Motor neuron (in vitro differentiated cells): ENCODE measurements around the gene MAN2B2. TPM values are rescaled to one million over a fixed set of nuclear protein-coding genes. Genes with fewer than 3 reads are reported as not detected.

Source experiments
- ATAC-seq, 8 experiments: fragments of 200-7000 bp; cut with Tn5 transposase; replicated peaks in 6 of 8; 2 replicates each; pipeline ENCODE4 v1.8.0; 2021; ENCODE audit warnings: mild to moderate bottlenecking in 8 of 8, moderate library complexity in 8 of 8
- H3K27ac ChIP-seq, 2 donors: fragments of 250-450 bp; sonication (Bioruptor Pico); 2 replicates each; pipeline ENCODE4 v1.9.0; 2021; ENCODE audit warnings: antibody characterized with exemption in 2 of 2, mild to moderate bottlenecking in 2 of 2, moderate library complexity in 1 of 2
- H3K4me1 ChIP-seq, 2 donors: fragments of 250-450 bp; sonication (Bioruptor Pico); replicated peaks in 1 of 2; 2 replicates each; pipeline ENCODE4 v1.6.1; 2021; ENCODE audit warnings: antibody characterized with exemption in 2 of 2, mild to moderate bottlenecking in 2 of 2, moderate library complexity in 1 of 2
- H3K4me3 ChIP-seq, 5 donors: fragments of 250-450 bp; sonication (Bioruptor Pico); 2 replicates each; pipeline ENCODE4 v1.9.0; 2021; ENCODE audit warnings: antibody characterized with exemption in 5 of 5, mild to moderate bottlenecking in 5 of 5, moderate library complexity in 4 of 5
- WGBS, 10 experiments: fragments of 450-650 bp; shearing (Covaris generic); methylation state at CpG; one replicate each; pipeline ENCODE4 v1.0.0; 2022; 5-methylcytosine and 5-hydroxymethylcytosine counted together
- in situ Hi-C, 9 experiments: fragments of 400-800 bp; cut with MboI; loops; one replicate each; pipeline ENCODE4 v1.15.0; 2021; ENCODE audit warnings: low sequenced_read_pairs in 9 of 9, low pct_unique_long_range_greater_than_20kb in 2 of 9; ENCODE audit not compliant: unreplicated experiment in 9 of 9
- total RNA-seq, 8 experiments: library from RNA; unstranded; fragments of 300-600 nt; gene quantifications; 2 replicates each; pipeline versions ENCODE4 v1.2.3 to v1.2.4, GENCODE V29; 2022

The MAN2B2 gene
- total RNA-seq, 8 experiments from 2014 or later = 4.0 to 36.3 (median 12.2) TPM

GRCh38 chr4:6573986-6574746, 823 bp upstream of the MAN2B2 start:
- Histone ChIP-seq H3K27ac (no peak overlapping the region), H3K4me1 (peaks cover 0 to 4% of the 10 kb centered on the region in 2 donors), H3K4me3 (peak overlapping the region; percentile 49 to 76 (median 66))
- in situ Hi-C loops = loop anchor here in 2 of 9 experiments (25.0 kb wide), 1 partner anchor 312 kb away; the partner anchor contains the start of gene WFS1 (in 2 of the 2)
- WGBS, 10 experiments = 0 to 65% (median 29%) methylated on average over 1 to 7 of the region's 16 CpGs; no CpG with 5 or more reads in 2 of the 10 experiments
- ATAC-seq = no peak

GRCh38 chr4:6575503-6576240, 683 bp downstream of the MAN2B2 start:
- WGBS, 10 experiments = 0 to 75% (median 57%) methylated on average over 1 to 4 of the region's 17 CpGs; no CpG with 5 or more reads in 4 of the 10 experiments
- ATAC-seq = no peak
- Histone ChIP-seq H3K27ac (no peak overlapping the region), H3K4me1 (peaks cover 0 to 4% of the 10 kb centered on the region in 2 donors), H3K4me3 (peak overlapping the region; percentile 49 to 76 (median 66))
- in situ Hi-C loops = no loop called here

DNA sequence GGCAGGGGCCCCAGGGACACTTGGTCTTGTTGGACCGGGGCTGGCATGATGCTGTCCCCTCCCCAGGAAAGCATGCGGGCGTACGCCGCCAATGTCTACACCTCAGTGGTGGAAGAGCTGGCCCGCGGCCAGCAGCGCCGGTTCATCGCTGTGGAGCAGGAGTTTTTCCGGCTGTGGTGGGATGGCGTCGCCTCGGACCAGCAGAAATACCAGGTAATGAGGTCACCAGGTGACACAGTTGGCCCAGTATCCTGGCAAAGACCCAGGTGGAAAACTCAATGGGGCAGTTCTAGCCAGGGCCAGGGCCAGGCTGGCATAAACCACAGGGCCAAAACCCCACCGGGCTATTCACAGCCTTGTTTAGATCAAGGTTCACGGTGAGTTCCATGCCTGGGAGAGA, 1.5 kb downstream of the MAN2B2 start:
- H3K27ac ChIP-seq = no peak overlapping the region
- H3K4me1 ChIP-seq = peaks cover 0 to 4% of the 10 kb centered on the region in 2 donors
- 60 to 93% (median 81%) methylated on average over 1 to 9 of the region's 16 CpGs; no CpG with 5 or more reads in 4 of the 10 experiments for WGBS, 10 experiments
- H3K4me3 ChIP-seq = no peak overlapping the region
- ATAC-seq = no peak
- in situ Hi-C loops = no loop called here

DNA sequence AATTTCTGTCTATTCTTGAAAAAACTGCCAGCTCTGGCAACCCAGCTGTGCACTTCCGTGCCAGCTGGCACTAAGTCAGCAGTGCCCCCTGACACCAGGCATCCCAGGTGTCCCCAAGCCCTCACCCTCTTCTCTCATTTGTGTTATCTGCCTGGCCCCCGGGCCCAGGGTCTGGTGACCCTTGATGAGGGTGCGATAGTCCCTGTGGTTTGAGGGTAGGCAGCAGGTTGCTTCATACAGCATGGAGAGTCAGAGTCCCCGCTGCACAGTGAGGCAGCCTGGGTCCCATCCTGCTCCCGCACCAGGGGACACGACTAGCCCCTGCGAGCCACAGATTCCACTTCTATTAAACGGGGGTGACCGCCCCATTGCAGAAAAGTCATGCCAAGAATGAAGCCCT, 1.9 kb downstream of the MAN2B2 start:
- no peak for ATAC-seq
- H3K27ac ChIP-seq = no peak overlapping the region
- in situ Hi-C loops = no loop called here
- H3K4me3 ChIP-seq = no peak overlapping the region
- WGBS, 10 experiments = 20 to 94% (median 82%) methylated on average over 1 to 9 of the region's 9 CpGs; no CpG with 5 or more reads in 6 of the 10 experiments
- H3K4me1 ChIP-seq = peaks cover 0 to 4% of the 10 kb centered on the region in 2 donors

DNA sequence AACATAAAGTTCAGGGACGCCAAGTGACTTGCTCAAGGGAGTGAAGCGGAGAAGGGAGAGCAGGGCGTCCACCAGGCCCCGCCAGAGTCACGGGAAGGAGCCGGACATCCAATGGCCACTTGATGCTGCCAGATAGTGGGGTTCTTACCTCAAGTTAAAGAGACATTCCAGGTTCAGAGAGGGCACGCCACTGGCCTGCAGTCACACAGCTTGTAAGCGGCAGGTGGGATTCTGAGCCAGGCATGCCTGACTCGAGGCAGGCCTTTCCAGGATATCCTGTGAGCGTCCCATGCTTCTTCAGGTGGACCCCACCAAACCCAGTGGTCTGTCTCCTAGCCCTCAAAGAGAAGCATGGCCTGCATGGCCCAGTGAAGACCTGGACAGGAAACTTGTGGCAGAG, 2.4 kb downstream of the MAN2B2 start:
- ATAC-seq = no peak
- no peak overlapping the region for H3K27ac ChIP-seq
- in situ Hi-C loops = no loop called here
- peaks cover 0 to 4% of the 10 kb centered on the region in 2 donors for H3K4me1 ChIP-seq
- H3K4me3 ChIP-seq = no peak overlapping the region
- WGBS, 10 experiments = 60 to 100% (median 95%) methylated on average over 1 to 7 of the region's 10 CpGs; no CpG with 5 or more reads in 7 of the 10 experiments

- Histone ChIP-seq H3K4me1 (peaks cover 0 to 4% of the 10 kb centered on the region in 2 donors), H3K4me3 (no peak overlapping the region), H3K27ac (no peak overlapping the region)
- whole genome bisulfite sequencing, 10 experiments = 80 to 95% (median 90%) methylated on average over 1 to 7 of the region's 9 CpGs; no CpG with 5 or more reads in 5 of the 10 experiments
- in situ Hi-C loops = no loop called here
- ATAC-seq = no peak
These were observed 3.2 kb downstream of the MAN2B2 start for GRCh38 chr4:6578221-6578620.

DNA sequence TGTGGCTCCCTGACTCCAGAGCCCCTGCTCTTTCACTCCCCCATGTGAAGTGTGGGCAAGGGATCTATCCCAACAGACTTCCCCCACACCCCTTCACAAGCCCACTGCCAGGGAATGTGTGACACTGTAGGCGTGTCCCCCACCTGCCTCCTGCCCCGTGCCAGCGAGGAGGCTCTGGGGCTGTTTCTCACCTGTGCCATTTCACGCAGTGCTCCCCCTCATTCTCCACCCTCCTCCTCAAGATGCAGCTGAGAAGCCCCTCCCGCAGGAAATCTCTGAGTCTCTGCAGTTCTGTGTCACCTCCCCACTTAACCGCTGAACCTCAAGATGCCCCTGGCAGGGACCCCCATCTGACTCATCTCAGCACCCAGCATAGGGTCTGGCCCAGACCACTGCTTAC, 5.4 kb downstream of the MAN2B2 start:
- ATAC-seq = no peak
- in situ Hi-C loops = no loop called here

GRCh38 chr4:6581566-6582121, 6.7 kb downstream of the MAN2B2 start:
- H3K4me1 ChIP-seq = no peaks in the 10 kb centered on the region
- H3K27ac ChIP-seq = no peak overlapping the region
- no peak overlapping the region for H3K4me3 ChIP-seq
- no peak for ATAC-seq
- in situ Hi-C loops = no loop called here
- WGBS, 10 experiments = 73 to 100% (median 87%) methylated on average over 1 to 5 of the region's 11 CpGs; no CpG with 5 or more reads in 1 of the 10 experiments

More for the DNA sequence above, 5.4 kb downstream of the MAN2B2 start:
- Histone ChIP-seq H3K4me1 (no peaks in the 10 kb centered on the region), H3K27ac (no peak overlapping the region), H3K4me3 (no peak overlapping the region)
- WGBS, 10 experiments = 80 to 100% (median 100%) methylated on average over 1 of the region's 6 CpGs; no CpG with 5 or more reads in 5 of the 10 experiments

DNA sequence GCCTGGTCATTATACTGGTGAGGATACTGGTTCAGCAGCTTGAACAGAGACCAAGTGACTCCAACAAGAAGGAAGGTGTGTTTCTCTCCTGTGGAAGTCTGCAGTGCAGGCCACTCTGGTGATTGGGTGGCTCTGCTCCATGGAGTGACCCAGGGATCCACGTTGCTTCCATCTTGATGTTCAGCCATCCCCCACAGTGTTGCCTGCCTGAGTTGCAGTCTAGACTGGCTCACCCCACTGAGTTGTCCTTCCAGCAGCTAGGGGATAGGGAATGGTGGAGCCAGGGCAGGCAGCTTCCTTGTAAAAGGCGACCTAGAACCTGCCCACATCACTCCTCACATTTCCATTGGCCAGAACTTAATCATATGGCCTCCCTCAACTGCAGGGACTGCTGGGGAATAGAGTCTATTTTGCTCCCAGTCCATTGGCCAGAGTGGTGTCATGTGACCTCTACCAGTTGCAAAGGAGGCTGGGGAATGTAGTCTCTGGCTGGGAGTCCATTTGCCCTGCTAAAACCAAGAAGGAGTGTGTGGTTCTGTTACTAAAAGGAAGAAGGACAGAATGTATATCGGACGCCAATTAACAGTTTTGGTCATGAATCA, 8.0 kb downstream of the MAN2B2 start:
- WGBS, 10 experiments = 58 to 100% (median 94%) methylated on average over 1 to 3 of the region's 4 CpGs; no CpG with 5 or more reads in 5 of the 10 experiments
- ATAC-seq = peak; percentile 12 to 86 (median 58)
- no peak overlapping the region for H3K4me3 ChIP-seq
- no peaks in the 10 kb centered on the region for H3K4me1 ChIP-seq
- no peak overlapping the region for H3K27ac ChIP-seq
- in situ Hi-C loops = no loop called here

DNA sequence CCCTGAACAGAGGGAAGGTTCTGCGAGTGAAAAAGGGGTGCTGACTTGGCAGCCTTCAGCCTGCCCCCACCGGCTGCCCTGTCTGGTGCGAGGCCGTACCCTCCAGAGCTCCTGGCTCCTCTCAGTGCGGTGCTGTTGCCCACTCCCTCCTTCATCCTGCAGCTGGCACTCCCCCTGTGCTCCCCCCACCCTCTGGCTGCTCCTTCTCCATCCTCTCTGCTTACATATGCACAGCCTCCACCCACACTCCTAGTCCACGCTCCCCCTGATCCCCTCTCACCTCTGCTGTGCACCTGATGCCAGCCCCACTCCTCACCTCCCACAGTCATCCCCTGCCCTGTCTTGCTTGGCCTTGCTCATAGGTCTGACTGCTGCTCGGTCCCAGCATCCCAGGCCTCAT, 9.9 kb downstream of the MAN2B2 start:
- ATAC-seq = no peak
- no peak overlapping the region for H3K4me3 ChIP-seq
- in situ Hi-C loops = no loop called here
- H3K27ac ChIP-seq = no peak overlapping the region
- no peaks in the 10 kb centered on the region for H3K4me1 ChIP-seq
- 79 to 100% (median 92%) methylated on average over 1 to 4 of the region's 7 CpGs; no CpG with 5 or more reads in 5 of the 10 experiments for WGBS, 10 experiments

DNA sequence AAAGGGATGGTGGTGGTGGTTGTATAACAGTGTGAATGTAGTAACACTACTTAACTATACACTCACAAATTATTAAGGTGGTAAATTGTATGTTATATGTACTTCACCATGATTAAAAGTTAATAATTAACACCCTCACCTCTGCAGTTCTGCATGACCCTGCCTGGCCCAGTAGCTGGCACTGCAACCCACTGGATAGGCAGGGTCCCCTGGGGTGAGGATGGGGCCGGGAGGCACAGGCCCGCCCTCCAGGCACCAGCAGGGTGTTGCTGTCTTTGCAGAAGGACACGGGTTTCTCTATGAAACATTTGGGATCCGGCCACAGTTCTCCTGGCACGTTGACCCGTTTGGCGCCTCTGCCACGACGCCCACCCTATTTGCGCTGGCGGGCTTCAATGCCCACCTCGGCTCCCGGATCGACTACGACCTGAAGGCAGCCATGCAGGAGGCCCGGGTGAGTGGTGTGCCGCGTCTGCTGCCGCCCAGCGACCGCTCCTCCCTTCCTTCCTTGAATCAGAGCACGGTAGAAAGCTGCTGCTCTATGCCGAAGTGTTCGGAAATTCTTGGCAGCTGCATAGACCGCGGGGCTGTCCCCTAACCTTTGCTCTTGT, 11.8 kb downstream of the MAN2B2 start:
- no peak for ATAC-seq
- 74 to 100% (median 90%) methylated on average over 1 to 11 of the region's 26 CpGs; no CpG with 5 or more reads in 6 of the 10 experiments for WGBS, 10 experiments
- no peak overlapping the region for H3K27ac ChIP-seq
- H3K4me3 ChIP-seq = no peak overlapping the region
- in situ Hi-C loops = no loop called here
- no peaks in the 10 kb centered on the region for H3K4me1 ChIP-seq

- Histone ChIP-seq H3K4me1 (no peaks in the 10 kb centered on the region), H3K4me3 (no peak overlapping the region), H3K27ac (no peak overlapping the region)
- WGBS, 10 experiments = 80 to 100% (median 100%) methylated on average over 1 to 4 of the region's 4 CpGs; no CpG with 5 or more reads in 5 of the 10 experiments
- no peak for ATAC-seq
- in situ Hi-C loops = no loop called here
These were observed 14.5 kb downstream of the MAN2B2 start for GRCh38 chr4:6589444-6589843.
